Hindlimb muscle (tissue), 1 donor: ENCODE measurements around the gene RPL13. TPM values are rescaled to one million over a fixed set of nuclear protein-coding genes. Genes with fewer than 3 reads are reported as not detected.
A peak's percentile ranks its signal among the peaks of the same experiment; 100 is the strongest.

ENCODE experiments used
- DNase-seq: peaks from one replicate; pipeline ENCODE4 v3.0.0-alpha.2; 2013
- polyA plus RNA-seq: library from polyadenylated mRNA; unstranded; fragments of 120-200 nt; gene quantifications from one replicate; pipeline ENCODE4 v1.2.1, GENCODE V29; 2013; ENCODE audit not compliant: insufficient read length

RPL13 gene
- polyA plus RNA-seq, 1 donor: 5,003 TPM

DNA sequence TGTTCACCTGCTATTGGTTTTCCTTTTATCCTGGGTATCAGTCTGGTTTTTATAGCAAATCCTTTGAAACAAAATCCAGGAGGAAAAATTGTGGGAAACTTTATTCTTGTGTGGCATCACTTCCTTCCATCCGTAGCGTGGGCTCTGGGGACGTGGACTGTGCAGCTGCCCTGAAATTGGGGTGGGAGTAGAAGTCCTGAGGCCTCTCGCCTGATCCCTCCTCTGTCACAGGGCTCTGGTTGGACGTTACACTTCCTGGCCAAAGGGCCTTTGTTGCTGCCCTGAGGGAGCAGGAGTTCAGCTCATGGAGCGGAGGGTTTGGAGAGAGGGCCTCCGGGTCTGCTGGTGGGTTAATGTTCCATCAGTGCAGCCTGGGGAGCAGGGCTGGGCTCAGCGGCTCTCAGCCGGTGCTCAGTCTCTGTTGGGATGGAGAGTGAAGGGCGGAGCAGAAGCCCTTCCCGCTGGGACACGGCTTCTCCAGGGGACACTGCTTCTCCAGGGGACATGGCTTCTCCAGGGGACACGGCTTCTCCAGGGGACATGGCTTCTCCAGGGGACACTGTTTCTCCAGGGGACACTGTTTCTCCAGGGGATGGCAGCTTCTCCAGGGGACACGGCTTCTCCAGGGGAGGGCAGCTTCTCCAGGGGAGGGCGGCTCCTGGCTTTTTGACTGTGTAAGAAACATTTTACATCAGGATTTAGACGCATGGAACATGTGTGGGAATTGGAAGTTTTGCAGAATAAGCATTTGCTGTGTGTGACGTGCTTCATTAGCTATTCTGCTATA, 15.2 kb upstream of the RPL13 start:
- no peak for DNase-seq

DNA sequence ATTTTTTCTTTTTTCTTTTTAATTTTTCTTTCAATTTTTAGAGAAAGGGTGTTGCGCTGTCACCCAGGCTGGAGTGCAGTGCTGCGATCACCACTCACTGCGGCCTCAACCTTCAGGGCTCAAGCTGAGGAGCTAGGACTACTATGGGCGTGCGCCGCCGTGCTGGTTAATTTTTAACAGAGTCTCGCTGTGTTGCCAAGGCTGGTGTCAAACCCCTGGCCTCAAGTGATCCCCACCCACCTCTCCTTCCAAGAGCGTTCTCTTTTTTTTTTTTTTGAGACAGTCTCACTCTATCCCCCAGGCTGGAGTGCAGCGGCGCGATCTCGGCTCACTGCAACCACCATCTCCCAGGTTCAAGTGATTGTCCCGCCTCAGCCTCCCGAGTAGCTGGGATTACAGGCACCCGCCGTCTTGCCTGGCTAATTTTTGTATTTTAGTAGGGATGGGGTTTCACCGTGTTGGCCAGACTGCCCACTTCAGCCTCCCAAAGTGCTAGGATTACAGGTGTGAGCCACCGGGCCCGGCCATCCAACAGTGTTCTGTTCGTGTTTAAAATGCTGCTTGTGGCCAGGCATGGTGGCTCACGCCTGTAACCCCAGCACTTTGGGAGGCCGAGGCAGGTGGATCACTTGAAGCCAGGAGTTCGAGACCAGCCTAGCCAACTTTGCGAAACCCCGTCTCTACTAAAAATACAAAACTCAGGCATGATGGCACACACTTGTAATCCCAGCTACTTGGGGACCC, 14.5 kb upstream of the RPL13 start:
- DNase-seq: no peak

DNA sequence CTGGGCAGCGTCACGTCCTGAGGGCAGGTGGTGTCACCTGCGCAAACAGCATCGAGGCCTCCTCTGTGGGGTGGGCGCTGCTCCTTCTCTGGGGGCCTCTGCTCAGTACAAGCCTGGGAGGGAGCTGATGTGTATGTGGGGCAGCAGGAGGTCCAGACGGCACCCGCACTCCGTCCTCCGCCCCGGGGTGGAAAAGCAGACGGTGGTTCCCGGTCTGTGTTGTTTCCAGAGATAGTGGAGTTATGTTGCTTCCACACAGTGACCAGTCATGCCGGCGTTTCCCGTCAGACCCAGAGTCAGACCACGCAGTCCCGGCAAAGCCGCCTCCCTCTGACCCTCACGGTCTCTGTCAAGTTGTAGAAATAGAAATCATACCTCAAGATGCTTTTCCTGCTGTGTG, 13.7 kb upstream of the RPL13 start:
- no peak for DNase-seq

DNA sequence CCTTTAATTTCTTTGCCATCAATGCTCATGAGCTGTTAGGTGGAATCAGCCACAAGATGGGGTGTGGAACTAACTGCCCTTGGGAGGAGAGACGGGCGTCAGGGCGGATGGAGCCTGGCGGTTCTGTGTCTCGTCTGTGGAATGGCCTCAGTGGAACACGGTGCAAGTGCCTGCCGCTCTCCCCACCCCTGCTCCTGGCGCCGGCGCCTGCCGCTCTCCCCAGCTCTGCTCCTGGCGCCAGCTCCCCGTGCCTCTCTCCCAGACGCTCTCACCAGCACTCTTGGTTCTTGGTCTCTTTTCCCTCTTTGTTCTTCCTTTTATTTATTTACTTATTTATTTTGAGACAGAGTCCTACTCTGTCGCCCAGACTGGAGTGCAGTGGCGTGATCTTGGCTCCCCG, 13.2 kb upstream of the RPL13 start:
- no peak for DNase-seq

DNA sequence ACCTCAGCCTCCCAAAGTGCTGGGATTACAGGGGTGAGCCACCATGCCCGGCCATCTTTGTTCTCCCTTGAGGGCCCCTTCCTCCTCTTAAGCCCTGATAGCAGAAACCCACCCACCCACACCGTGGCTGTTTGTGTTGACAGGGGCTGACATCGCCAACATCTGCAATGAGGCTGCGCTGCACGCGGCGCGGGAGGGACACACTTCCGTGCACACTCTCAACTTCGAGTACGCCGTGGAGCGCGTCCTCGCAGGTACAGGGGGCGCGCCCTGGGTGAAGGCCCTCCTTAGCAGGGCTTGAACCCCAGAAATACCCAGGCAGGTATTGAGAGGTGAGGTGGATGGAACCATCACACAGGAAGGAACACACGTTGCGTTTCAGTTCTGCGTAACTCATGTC, 12.6 kb upstream of the RPL13 start:
- DNase-seq: no peak

DNA sequence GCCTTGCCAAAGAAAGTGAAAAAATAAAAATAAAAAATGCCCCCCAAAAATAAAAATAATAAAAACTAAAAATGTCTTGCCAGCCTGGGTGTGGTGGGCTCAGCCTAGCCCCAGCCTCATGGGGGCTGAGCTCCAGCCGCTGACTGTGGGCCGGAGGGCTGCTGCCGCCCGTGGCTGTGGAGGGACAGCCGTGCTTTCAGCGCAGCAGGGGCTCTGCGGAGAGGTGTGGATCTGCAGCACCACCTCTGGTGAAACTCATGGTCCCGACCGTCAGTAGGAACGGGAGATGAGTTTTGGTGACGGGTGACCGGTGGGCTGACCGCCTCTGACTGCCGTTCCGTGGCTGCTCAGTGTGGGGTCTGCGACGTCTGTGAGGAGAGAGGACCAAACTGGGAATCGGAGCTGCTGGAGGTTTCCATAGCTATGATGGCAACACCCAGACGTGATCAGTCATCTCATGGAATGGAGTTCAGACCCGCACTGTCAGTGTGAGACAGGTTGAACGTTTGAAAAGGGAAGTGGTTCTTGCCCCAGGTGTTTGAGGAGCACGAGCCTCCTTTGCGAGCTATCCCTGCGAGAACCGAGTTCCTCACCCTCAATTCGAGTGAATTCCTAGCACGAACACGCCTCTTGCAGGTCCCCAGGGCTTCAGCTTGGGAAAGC, 12.0 kb upstream of the RPL13 start:
- no peak for DNase-seq

DNA sequence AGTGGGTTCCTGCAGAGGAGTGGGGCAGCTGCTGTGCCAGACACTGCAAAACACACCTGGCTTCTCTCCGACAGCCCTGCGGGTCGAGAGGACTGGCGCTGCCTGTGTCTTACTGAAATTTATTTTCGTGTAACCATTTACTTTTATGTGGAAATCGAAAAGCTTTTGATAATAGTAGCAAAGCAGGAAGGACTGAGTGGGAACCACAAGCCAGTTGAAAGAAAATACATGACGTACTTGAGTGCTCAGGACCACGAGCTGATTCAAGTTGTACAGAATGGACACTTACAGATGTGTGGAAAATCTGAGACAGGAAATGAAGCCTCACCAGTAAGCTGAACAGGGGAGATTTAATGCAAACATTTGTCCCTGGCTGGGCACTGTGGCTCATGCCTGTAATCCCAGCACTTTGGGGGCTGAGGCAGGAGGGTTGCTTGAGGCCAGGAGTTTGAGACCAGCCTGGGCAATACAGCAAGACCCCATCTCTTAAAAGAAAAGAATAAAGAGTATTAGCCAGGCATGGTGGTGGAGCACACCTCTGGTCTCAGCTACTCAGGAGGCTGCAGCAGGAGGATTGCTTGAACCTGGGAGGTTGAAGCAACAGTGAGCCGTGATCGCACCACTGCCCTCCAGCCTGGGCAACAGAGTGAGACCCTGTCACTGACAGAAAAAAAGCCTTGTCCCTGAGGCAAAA, 11.3 kb upstream of the RPL13 start:
- no peak for DNase-seq

DNA sequence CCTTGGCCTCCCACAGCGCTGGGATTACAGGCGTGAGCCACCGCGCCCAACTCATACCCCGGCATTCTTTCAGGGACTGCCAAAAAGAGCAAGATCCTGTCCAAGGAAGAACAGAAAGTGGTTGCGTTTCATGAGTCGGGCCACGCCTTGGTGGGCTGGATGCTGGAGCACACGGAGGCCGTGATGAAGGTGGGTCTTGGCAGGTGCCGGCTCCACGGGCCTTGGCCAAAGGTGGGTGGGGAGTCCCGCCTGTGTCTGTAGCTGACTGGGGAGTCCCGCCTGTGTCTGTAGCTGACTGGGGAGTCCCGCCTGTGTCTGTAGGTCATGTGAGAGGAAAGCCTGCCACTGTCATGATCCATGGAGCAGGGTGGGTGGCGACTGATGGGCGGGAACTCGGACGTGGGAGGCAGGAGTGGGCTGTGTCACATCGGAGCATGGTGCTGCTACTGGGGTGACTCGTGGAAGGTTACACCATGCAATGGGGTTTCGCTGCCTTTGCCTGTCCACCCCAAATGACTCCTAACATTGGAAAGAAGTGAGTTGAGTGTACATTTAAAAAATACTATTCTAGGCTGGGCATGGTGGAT, 10.0 kb upstream of the RPL13 start:
- DNase-seq: no peak

DNA sequence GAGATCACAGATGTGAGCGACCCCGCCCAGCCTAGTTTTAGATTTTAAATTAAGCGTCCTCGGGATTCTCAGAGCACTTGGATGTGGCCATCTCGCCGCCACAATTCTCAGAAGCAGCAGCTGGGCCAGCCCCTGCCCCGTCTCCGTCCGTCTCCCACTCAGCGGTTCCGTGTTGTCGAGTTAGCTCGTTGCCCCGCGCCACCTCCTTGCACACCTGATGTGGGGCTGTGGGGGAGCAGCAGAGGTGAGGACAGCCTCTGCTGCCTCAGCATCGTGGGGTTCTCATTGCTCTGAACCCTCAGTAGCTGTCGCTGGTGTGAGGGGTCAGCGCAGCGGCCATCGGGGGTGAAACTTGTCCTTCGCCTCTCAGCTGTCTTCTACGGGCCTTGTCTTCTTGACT, 8.2 kb upstream of the RPL13 start:
- no peak for DNase-seq

DNA sequence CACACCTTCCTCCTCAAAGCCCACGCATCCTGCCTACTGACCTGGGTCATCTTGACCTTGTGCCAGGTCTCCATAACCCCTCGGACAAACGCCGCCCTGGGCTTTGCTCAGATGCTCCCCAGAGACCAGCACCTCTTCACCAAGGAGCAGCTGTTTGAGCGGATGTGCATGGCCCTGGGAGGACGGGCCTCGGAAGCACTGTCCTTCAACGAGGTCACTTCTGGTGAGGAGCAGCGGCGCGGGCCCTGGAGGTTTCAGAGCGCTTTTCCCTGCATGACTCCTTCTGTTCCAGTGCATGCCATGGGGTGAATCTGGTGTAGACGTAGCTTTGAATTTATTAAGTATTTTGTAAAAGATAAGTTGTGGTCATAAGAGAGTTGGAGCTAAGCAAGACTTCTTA, 7.6 kb upstream of the RPL13 start:
- no peak for DNase-seq

DNA sequence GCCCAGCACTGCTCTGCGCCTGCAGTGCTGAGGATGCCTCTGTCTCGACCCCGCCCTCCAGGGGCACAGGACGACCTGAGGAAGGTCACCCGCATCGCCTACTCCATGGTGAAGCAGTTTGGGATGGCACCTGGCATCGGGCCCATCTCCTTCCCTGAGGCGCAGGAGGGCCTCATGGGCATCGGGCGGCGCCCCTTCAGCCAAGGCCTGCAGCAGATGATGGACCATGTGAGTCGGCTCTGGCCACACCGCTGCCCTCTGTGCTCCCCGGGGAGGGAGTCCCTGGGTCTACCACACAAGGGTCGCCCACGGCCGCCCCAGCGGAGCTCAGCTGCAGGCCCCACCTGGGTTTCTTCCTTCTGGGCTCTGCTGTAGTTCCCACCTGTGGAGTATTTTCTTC, 6.7 kb upstream of the RPL13 start:
- DNase-seq: no peak

DNA sequence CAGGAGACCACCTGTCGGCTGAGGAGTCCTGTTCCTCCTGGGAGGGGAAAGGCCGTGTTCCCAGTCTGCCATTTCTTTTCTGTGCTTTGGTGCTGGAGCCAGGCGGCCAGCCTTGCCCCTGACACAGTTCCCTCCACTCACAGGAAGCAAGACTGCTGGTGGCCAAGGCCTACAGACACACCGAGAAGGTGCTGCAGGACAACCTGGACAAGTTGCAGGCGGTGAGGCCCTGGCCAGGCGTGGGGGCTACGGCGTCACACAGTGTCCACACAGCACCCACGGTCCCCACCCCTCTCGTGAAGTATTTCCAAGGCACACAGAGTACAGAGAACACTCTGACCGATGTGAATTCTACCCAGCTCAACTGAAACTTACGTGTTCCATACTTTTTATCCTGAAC, 6.1 kb upstream of the RPL13 start:
- no peak for DNase-seq

DNA sequence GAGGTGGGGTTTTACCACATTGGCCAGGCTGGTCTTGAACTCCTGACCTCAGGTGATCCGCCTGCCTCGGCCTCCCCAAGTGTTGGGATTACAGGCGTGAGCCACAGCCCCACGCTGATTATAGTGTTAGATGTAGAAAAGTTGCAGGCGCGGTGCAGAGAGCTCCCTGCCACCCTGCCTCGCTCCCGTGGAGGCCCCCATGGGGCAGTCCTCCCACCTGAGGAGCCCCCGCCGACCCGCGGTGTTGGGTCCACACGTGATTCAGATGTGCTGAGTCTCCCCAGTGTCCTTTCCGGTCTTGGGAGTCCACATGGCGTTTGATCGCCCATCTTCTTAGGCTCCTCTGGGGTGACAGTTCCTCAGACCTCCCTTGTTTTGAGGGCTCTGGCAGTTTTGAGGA, 5.2 kb upstream of the RPL13 start:
- DNase-seq: no peak

DNA sequence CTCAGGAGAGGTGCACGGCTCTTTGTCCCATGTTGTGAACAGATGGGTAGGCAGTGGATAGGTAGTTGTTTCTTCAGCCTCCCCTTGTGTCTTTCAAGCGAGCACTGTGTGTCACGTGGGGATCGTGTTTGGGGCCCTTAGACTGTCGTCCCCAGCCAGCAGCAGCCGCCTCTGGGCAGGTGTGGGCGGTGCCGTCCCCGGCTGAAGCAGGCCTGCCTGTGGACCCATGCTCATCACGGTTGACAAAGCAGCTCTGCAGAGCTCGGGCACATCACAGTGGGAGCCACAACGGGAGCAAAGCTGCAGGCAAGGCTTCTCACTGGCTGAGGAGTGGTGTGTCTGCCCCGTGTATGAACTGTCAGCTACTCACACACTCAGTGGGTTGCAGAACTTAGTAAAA, 4.7 kb upstream of the RPL13 start:
- no peak for DNase-seq

DNA sequence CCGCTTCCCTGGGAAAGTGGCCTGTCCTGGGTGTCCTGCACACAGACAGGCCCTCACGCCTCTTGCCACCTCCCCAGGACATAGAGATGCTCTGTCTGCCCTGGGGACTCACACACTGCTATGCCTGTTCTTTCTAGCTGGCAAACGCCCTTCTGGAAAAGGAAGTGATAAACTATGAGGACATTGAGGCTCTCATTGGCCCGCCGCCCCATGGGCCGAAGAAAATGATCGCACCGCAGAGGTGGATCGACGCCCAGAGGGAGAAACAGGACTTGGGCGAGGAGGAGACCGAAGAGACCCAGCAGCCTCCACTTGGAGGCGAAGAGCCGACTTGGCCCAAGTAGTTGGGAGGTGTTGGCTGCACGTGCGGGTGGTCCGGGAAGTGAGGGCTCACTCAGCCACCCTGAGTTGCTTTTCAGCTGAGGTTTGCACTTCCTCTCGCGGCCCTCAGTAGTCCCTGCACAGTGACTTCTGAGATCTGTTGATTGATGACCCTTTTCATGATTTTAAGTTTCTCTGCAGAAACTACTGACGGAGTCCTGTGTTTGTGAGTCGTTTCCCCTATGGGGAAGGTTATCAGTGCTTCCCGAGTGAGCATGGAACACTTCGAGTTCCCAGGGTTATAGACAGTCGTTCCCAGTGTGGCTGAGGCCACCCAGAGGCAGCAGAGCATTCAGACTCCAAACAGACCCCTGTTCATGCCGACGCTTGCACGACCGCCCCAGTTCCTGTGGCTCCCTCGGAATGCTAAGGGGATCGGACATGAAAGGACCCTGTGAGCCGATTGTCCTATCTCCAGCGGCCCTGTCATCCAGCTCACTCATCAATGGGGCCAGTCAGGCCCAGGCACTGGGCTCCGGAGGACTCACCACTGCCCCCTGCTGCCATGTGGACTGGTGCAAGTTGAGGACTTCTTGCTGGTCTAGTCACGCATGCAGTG, 3.5 kb upstream of the RPL13 start:
- DNase-seq: peak; percentile 67

DNA sequence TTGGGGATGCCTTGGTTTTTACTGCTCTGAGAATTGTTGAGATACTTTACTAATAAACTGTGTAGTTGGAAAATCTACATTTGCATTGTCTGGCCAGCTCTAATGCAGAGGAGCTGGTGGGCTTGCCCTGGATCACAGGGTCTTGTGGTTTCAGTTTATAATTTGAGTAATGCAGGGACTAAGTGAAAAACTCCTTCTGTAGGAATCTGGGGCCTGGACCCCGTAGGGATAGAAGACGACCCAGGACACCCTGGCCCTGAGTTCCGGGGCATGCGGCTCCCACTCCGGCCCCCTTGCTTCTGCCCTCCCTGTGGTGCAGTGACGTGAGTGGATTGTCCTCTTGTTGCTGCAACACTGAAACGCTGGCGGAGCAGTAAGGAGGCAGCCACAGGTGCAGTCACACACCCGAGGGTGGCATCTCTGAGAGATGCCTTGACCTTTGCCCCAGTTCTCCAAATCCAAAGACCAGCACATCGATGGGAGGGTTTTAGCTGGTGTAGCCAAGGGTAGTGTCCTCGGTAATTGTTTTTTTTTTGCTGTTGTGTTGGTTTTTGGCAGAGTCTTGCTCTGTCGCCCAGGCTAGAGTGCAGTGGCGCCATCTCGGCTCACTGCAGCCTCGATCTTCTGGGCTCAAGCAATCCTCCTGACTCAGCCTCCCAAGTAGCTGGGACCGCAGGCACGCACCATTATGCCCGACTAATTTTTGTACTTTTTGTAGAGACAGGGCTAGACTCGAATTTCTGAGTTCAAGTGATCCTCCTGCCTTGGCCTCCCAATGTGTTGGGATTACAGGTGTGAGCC, 2.6 kb upstream of the RPL13 start:
- no peak for DNase-seq

DNA sequence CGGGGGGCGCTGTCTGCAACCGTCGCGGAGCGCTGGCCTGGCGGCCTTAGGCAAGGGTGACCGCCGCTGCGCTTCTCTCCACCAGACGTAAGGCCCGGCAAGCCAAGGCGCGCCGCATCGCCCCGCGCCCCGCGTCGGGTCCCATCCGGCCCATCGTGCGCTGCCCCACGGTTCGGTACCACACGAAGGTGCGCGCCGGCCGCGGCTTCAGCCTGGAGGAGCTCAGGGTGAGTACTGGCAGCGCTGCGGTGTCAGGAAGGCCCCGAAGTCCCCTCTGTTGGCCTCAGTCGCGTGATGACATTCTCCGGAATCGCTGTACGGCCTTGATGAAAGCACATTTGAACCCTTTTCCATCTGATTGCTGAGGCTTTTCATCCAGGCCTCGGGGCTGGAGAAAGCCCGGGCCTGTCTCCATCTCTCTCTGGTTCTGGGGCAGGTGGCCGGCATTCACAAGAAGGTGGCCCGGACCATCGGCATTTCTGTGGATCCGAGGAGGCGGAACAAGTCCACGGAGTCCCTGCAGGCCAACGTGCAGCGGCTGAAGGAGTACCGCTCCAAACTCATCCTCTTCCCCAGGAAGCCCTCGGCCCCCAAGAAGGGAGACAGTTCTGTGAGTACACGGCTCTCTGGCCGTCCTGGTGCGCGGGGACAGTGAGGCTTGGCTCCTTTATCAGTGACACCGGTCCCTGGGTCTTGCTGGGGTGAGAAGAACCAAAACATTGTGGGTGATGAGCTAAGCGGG, 831 bp downstream of the RPL13 start:
- DNase-seq: no peak

DNA sequence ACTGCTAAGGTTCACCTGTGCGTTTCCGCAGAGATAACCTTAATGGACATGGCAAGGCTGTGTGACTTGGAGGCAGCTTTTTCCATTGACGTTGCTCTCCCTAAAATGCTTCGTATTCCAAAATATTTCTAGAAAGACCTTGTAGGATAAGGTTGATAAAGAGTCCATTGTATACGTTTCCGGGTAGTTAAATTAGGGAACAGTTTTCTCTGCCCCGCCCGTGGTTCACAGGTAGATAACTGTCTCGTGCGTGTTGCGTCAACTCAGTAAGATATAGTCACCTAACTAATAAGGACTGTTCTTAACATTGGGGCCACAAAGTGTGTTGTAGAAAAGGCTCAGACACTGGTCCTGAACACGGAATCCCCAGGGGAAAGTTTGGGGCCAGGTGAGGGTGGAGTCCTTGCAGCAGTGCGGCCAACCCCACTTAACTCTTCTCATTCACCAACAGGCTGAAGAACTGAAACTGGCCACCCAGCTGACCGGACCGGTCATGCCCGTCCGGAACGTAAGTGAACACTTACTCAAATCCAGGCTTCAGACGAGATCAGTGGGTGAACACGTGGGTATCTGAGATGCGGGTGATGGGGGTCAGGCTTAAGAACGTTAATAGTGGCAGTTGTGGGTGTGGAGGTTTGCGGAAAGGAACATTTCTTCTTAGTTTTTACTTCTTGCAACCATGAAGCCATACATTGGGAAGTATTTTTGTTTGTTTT, 1.6 kb downstream of the RPL13 start:
- no peak for DNase-seq

DNA sequence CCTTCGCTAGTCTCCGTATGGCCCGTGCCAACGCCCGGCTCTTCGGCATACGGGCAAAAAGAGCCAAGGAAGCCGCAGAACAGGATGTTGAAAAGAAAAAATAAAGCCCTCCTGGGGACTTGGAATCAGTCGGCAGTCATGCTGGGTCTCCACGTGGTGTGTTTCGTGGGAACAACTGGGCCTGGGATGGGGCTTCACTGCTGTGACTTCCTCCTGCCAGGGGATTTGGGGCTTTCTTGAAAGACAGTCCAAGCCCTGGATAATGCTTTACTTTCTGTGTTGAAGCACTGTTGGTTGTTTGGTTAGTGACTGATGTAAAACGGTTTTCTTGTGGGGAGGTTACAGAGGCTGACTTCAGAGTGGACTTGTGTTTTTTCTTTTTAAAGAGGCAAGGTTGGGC, 2.5 kb downstream of the RPL13 start:
- DNase-seq: no peak
